ENCODE data around the gene ZNF593OS. TPM values are rescaled to one million over a fixed set of nuclear protein-coding genes. Genes with fewer than 3 reads are reported as not detected.

The ZNF593OS gene
- total and polyA plus RNA-seq, 2 donors (not counting 3 experiments of a cell fraction or from before 2014, with no cell fraction given) = not detected

- TF ChIP-seq FOS (IDR thresholded peaks at IDR 0.05; ENCODE audit: borderline replicate concordance, insufficient read depth, low read length) = no peak
- TF ChIP-seq GATA2 (IDR thresholded peaks at IDR 0.05; ENCODE audit: insufficient read depth, insufficient read length, low read depth, low read length) = no peak
- no peak for TF ChIP-seq JUN (IDR thresholded peaks at IDR 0.05; ENCODE audit: borderline replicate concordance, insufficient read depth, insufficient read length, low read depth)
- no peak for TF ChIP-seq MYC (IDR thresholded peaks at IDR 0.05; ENCODE audit: low read depth, low read length)
- no peak for TF ChIP-seq POLR2A (IDR thresholded peaks at IDR 0.05; ENCODE audit: low read depth, low read length)
- no peak for TF ChIP-seq CTCF (IDR thresholded peaks at IDR 0.05; ENCODE audit: extremely low read depth in 1 of 2, insufficient read depth in 1 of 2, low read depth in 1 of 2, low read length in 2 of 2)
- no peak for TF ChIP-seq POLR2AphosphoS5 (IDR thresholded peaks at IDR 0.05; ENCODE audit: insufficient read depth, low read depth, low read length)
- TF ChIP-seq, protein P1, sequence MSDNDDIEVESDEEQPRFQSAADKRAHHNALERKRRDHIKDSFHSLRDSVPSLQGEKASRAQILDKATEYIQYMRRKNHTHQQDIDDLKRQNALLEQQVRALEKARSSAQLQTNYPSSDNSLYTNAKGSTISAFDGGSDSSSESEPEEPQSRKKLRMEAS (IDR thresholded peaks at IDR 0.05; ENCODE audit: insufficient read depth, insufficient read length) = no peak
- no peak for TF ChIP-seq EZH2 (IDR thresholded peaks at IDR 0.05; ENCODE audit: borderline replicate concordance, low read depth, low read length, severe bottlenecking)
- BruUV-seq (replicated peaks) = no TSS peak
- Histone ChIP-seq H3K9ac (replicated peaks; ENCODE audit: extremely low read depth, insufficient read depth, low read length) (no peak overlapping the region), H3K4me1 (ENCODE audit: control insufficient read depth, extremely low read depth, insufficient read depth, low read length) (no peaks in the 10 kb centered on the region), H3K79me2 (ENCODE audit: control insufficient read depth, insufficient read depth, low read length) (no peaks in the 10 kb centered on the region), H3K4me3 (replicated peaks in 1 of 3; ENCODE audit: insufficient read depth in 1 of 3, low read depth in 1 of 3, low read length in 3 of 3) (no peak overlapping the region), H4K20me1 (replicated peaks; ENCODE audit: control insufficient read depth, extremely low read depth, insufficient read depth, low read length) (no peaks in the 10 kb centered on the region), H3K9me1 (replicated peaks; ENCODE audit: control insufficient read depth, extremely low read depth, insufficient read depth, low read length) (no peaks in the 10 kb centered on the region), H3K4me2 (ENCODE audit: insufficient read depth, low read length) (no peak overlapping the region), H3K27ac (ENCODE audit: insufficient read depth, low read depth, low read length) (no peak overlapping the region), H3K36me3 (ENCODE audit: control insufficient read depth in 2 of 2, extremely low read depth in 1 of 2, insufficient read depth in 2 of 2, low read length in 2 of 2) (no peaks in the 10 kb centered on the region), H3K9me3 (replicated peaks; ENCODE audit: control insufficient read depth, insufficient read depth, low read length) (no peaks in the 10 kb centered on the region), H3K27me3 (ENCODE audit: control insufficient read depth in 2 of 2, insufficient read depth in 2 of 2, low read length in 2 of 2) (no peaks in the 10 kb centered on the region), H2AFZ (ENCODE audit: low read depth, low read length) (no peak overlapping the region)
- dilution Hi-C loops (cut with MboI; ENCODE audit: extremely low pct_ligation_motif_present, low sequenced_read_pairs) = no loop called here
- no peak for FAIRE-seq
- no peak for DNase-seq (ENCODE audit: low read depth, low spot score)
- POLR2A ChIA-PET = no interaction called here
- intact Hi-C loops (cut with micrococcal nuclease) = no loop called here
- CTCF ChIA-PET = interaction anchor here (1.4 kb wide), 1 partner anchor 53 kb away, joined by 4 read pairs; the partner anchor contains the start of gene CEP85
These were observed 10.2 kb upstream of the ZNF593OS start for GRCh38 chr1:26181586-26182382.

All from endothelial cell of umbilical vein (primary cell).